IMR-90 (cell line): ENCODE measurements around the gene NAA38. TPM values are rescaled to one million over a fixed set of nuclear protein-coding genes. Genes with fewer than 3 reads are reported as not detected.

ENCODE experiments used
- ATAC-seq: fragments of 200-7000 bp; cut with Tn5 transposase; 2 replicates; pipeline ENCODE4 v1.9.1; 2020; ENCODE audit warnings: low read depth, mild to moderate bottlenecking, moderate library complexity
- BruUV-seq: library from RNA; stranded (reverse); fragments of 400-500 nt; replicated peaks from 2 replicates; lab custom pipeline; 2021; lab: Mats Ljungman, UMichigan
- CTCF ChIA-PET: fragments of 300-600 bp; formaldehyde crosslinking; extraction: SDS; loops from one replicate; lab custom pipeline; 2021; ENCODE audit warnings: antibody characterized with exemption; lab: Yijun Ruan, JAX
- POLR2A ChIA-PET: fragments of 300-600 bp; sonication (Branson Sonifier 250); formaldehyde crosslinking; loops from one replicate; lab custom pipeline; 2022; ENCODE audit warnings: antibody characterized with exemption; ENCODE audit not compliant: unreplicated experiment; lab: Charles Lee
- DNase-seq: peaks from one replicate; pipeline ENCODE4 v3.0.0; 2013
- H2AFZ ChIP-seq: replicated peaks from 2 replicates; pipeline ENCODE3; 2013; ENCODE audit warnings: low read length, mild to moderate bottlenecking; ENCODE audit not compliant: poor library complexity
- H2AK5ac ChIP-seq: 2 replicates; pipeline ENCODE4 v1.6.1; 2013; ENCODE audit warnings: low read depth, low read length, inconsistent platforms
- H2AK9ac ChIP-seq: replicated peaks from 2 replicates; pipeline ENCODE3; 2013; ENCODE audit warnings: mild to moderate bottlenecking, low read depth, low read length, moderate library complexity; ENCODE audit not compliant: poor library complexity
- H2BK120ac ChIP-seq: 2 replicates; pipeline ENCODE4 v1.6.1; 2013; ENCODE audit warnings: low read depth, low read length, inconsistent platforms
- H2BK15ac ChIP-seq: 3 replicates; pipeline ENCODE4 v1.6.1; 2013; ENCODE audit warnings: low read depth, low read length, inconsistent platforms
- H2BK20ac ChIP-seq: 2 replicates; pipeline ENCODE4 v1.6.1; 2013; ENCODE audit warnings: low read depth, mild to moderate bottlenecking, inconsistent platforms, low read length, moderate library complexity
- H2BK5ac ChIP-seq: 2 replicates; pipeline ENCODE4 v1.6.1; 2013; ENCODE audit warnings: mild to moderate bottlenecking, low read depth, low read length, inconsistent platforms; ENCODE audit not compliant: poor library complexity, severe bottlenecking
- H3K14ac ChIP-seq: replicated peaks from 2 replicates; pipeline ENCODE4 v1.6.1; 2013; ENCODE audit warnings: low read depth, low read length, inconsistent platforms
- H3K18ac ChIP-seq: 2 replicates; pipeline ENCODE4 v1.6.1; 2013; ENCODE audit warnings: low read depth, low read length, control low read depth
- H3K23ac ChIP-seq: 2 replicates; pipeline ENCODE4 v1.6.1; 2013; ENCODE audit warnings: low read depth, low read length, inconsistent platforms
- H3K27ac ChIP-seq: 2 replicates; pipeline ENCODE4 v1.5.1; 2013; ENCODE audit warnings: mild to moderate bottlenecking, control low read depth, low read length; ENCODE audit not compliant: insufficient read depth
- H3K27me3 ChIP-seq: 2 replicates; pipeline ENCODE4 v1.6.1; 2013; ENCODE audit warnings: low read length; ENCODE audit not compliant: control insufficient read depth, insufficient read depth
- H3K36me3 ChIP-seq: 2 replicates; pipeline ENCODE4 v1.6.1; 2013; ENCODE audit warnings: low read length, mixed read lengths; ENCODE audit not compliant: control insufficient read depth, insufficient read depth
- H3K4ac ChIP-seq: 2 replicates; pipeline ENCODE4 v1.6.1; 2013; ENCODE audit warnings: low read depth, low read length, inconsistent platforms
- H3K4me1 ChIP-seq: 2 replicates; pipeline ENCODE4 v1.6.1; 2013; ENCODE audit warnings: low read length, mixed read lengths; ENCODE audit not compliant: control insufficient read depth, insufficient read depth
- H3K4me2 ChIP-seq: 2 replicates; pipeline ENCODE4 v1.6.1; 2013; ENCODE audit warnings: low read depth, mild to moderate bottlenecking, control low read depth, low read length, moderate library complexity
- H3K4me3 ChIP-seq: 2 replicates; pipeline ENCODE4 v1.5.1; 2013; ENCODE audit warnings: low read depth, mild to moderate bottlenecking, control low read depth, low read length, moderate library complexity; ENCODE audit not compliant: insufficient read depth
- H3K56ac ChIP-seq: 2 replicates; pipeline ENCODE4 v1.6.1; 2013; ENCODE audit warnings: low read length, inconsistent platforms; ENCODE audit not compliant: insufficient read depth; ENCODE audit errors: extremely low read depth
- H3K79me1 ChIP-seq, 2 experiments: 2 replicates each; pipeline ENCODE4 v1.6.1; 2013; ENCODE audit warnings: low read length in 2 of 2, inconsistent platforms in 1 of 2, low read depth in 1 of 2
- H3K9ac ChIP-seq: 2 replicates; pipeline ENCODE4 v1.6.1; 2013; ENCODE audit warnings: low read depth, low read length, control low read depth
- H3K9me1 ChIP-seq: 2 replicates; pipeline ENCODE4 v1.6.1; 2013; ENCODE audit warnings: low read length, inconsistent platforms; ENCODE audit not compliant: insufficient read depth
- H3K9me3 ChIP-seq: 2 replicates; pipeline ENCODE4 v1.6.1; 2013; ENCODE audit warnings: low read length; ENCODE audit not compliant: control insufficient read depth, insufficient read depth
- H4K20me1 ChIP-seq: 2 replicates; pipeline ENCODE4 v1.6.1; 2013; ENCODE audit warnings: low read length, inconsistent platforms; ENCODE audit not compliant: insufficient read depth
- H4K5ac ChIP-seq: 2 replicates; pipeline ENCODE4 v1.6.1; 2013; ENCODE audit warnings: mild to moderate bottlenecking, low read depth, low read length, control low read depth
- H4K8ac ChIP-seq, 2 experiments: 2 replicates each; pipeline ENCODE4 v1.6.1; 2013; ENCODE audit warnings: low read depth in 2 of 2, low read length in 2 of 2, control low read depth in 1 of 2, inconsistent platforms in 1 of 2
- H4K91ac ChIP-seq: 2 replicates; pipeline ENCODE4 v1.6.1; 2013; ENCODE audit warnings: low read depth, low read length, inconsistent platforms; ENCODE audit not compliant: insufficient read depth
- CEBPB ChIP-seq: IDR thresholded peaks from 2 replicates; pipeline ENCODE4 v1.6.1; 2012; ENCODE audit warnings: low read depth, low read length, improper control_type of control experiment
- CHD1 ChIP-seq: IDR thresholded peaks from 2 replicates; pipeline ENCODE4 v1.6.1; 2012; ENCODE audit warnings: low read depth, low read length, improper control_type of control experiment
- CTCF ChIP-seq: conservative IDR thresholded peaks from 2 replicates; pipeline ENCODE4 v1.5.1; 2012; ENCODE audit warnings: mild to moderate bottlenecking, low read depth, low read length, improper control_type of control experiment
- ELK1 ChIP-seq: fragments of 150-350 bp; IDR thresholded peaks from 2 replicates; pipeline ENCODE4 v1.6.1; 2016; ENCODE audit warnings: low read depth, mild to moderate bottlenecking, low read length, moderate library complexity, borderline replicate concordance
- FOS ChIP-seq: fragments of 150-350 bp; IDR thresholded peaks from 2 replicates; pipeline ENCODE4 v1.6.1; 2016; ENCODE audit warnings: low read depth, low read length
- MAFK ChIP-seq: IDR thresholded peaks from 2 replicates; pipeline ENCODE4 v1.6.1; 2012; ENCODE audit warnings: low read depth, low read length, improper control_type of control experiment
- MAZ ChIP-seq: IDR thresholded peaks from 2 replicates; pipeline ENCODE4 v1.6.1; 2012; ENCODE audit warnings: low read depth, mild to moderate bottlenecking, low read length, improper control_type of control experiment, moderate library complexity, borderline replicate concordance
- NFE2L2 ChIP-seq: fragments of 150-350 bp; IDR thresholded peaks from 2 replicates; pipeline ENCODE4 v1.6.1; 2016; ENCODE audit warnings: low read depth, mild to moderate bottlenecking, low read length
- POLR2A ChIP-seq: IDR thresholded peaks from 2 replicates; pipeline ENCODE4 v1.6.1; 2012; ENCODE audit warnings: mild to moderate bottlenecking, low read depth, low read length
- RAD21 ChIP-seq: IDR thresholded peaks from 2 replicates; pipeline ENCODE4 v1.6.1; 2012; ENCODE audit warnings: low read length, improper control_type of control experiment
- RCOR1 ChIP-seq: IDR thresholded peaks from 2 replicates; pipeline ENCODE4 v1.6.1; 2012; ENCODE audit warnings: mild to moderate bottlenecking, low read length, improper control_type of control experiment; ENCODE audit not compliant: insufficient replicate concordance
- RFX5 ChIP-seq: IDR thresholded peaks from 2 replicates; pipeline ENCODE4 v1.8.0; 2012; ENCODE audit warnings: low read depth, mild to moderate bottlenecking, low read length, moderate library complexity
- USF2 ChIP-seq: fragments of 150-350 bp; IDR thresholded peaks from 2 replicates; pipeline ENCODE4 v1.6.1; 2017; ENCODE audit warnings: mild to moderate bottlenecking, antibody characterized with exemption, low read length, low read depth
- whole genome bisulfite sequencing, 2 experiments: methylation state at CpG; one replicate each; pipeline versions ENCODE4 v1.1.5 to v1.1.7; 2013; ENCODE audit warnings: missing lambda C conversion rate in 2 of 2; ENCODE audit not compliant: insufficient read length in 1 of 2; ENCODE audit errors: extremely low coverage in 2 of 2; 5-methylcytosine and 5-hydroxymethylcytosine counted together
- dilution Hi-C: fragments of 300-500 bp; cut with HindIII; formaldehyde crosslinking; loops from one replicate; pipeline ENCODE4 v1.14.3; 2018; ENCODE audit warnings: low sequenced_read_pairs; ENCODE audit not compliant: unreplicated experiment
- in situ Hi-C: fragments of 300-500 bp; cut with MboI; formaldehyde crosslinking; loops from 3 replicates; pipeline ENCODE4 v1.14.3; 2019; ENCODE audit warnings: low sequenced_read_pairs, inconsistent platforms, mixed read lengths
- intact Hi-C: fragments of 100-400 bp; cut with micrococcal nuclease; formaldehyde crosslinking; loops from 2 replicates; pipeline ENCODE4 v1.10.0; 2022
- polyA plus RNA-seq, 3 experiments: library from polyadenylated mRNA; depleted of rRNA; stranded (reverse); fragments of >200 nt; gene quantifications; 2 replicates each; pipeline ENCODE4 v1.2.3, GENCODE V29; 2012; ENCODE audit warnings: low replicate concordance in 1 of 3
- total RNA-seq: library from RNA; depleted of rRNA; stranded (reverse); fragments of >200 nt; gene quantifications from 2 replicates; pipeline ENCODE4 v1.2.3, GENCODE V29; 2012

NAA38 gene
- total and polyA plus RNA-seq, 2 of the 4 experiments (the other 2 are of a cell fraction): 40.7 to 76.8 TPM

- 0% methylated on average over 21 of the region's 71 CpGs; no CpG with 5 or more reads in 1 of the 2 experiments for WGBS, 2 experiments
- H3K27ac ChIP-seq: peak overlapping the region; percentile 72
- peak overlapping the region; percentile 64 for H3K14ac ChIP-seq
- peak overlapping the region; percentile 97 for H2BK5ac ChIP-seq
- POLR2A ChIA-PET: no interaction called here
- CTCF ChIA-PET: interaction anchor here (0.7 to 0.8 kb wide), 2 partner anchors 9 to 13 kb away, joined by 3 to 4 read pairs; partner anchors contain the start of gene NAA38
- H3K9me1 ChIP-seq: no peaks in the 10 kb centered on the region; the same call in 1 of the 2 replicates
- H3K4ac ChIP-seq: peak overlapping the region; percentile 89
- no peaks in the 10 kb centered on the region for H3K9me3 ChIP-seq
- peak overlapping the region; percentile 9; the same call in 1 of the 2 replicates for H2BK20ac ChIP-seq
- intact Hi-C loops: loop anchor here (1.0 to 5.0 kb wide), 3 partner anchors 8 to 272 kb away; no protein-coding TSS in a partner anchor
- in situ Hi-C loops: no loop called here
- H4K5ac ChIP-seq: no peak overlapping the region
- H3K9ac ChIP-seq: peak overlapping the region; percentile 67
- DNase-seq (peak; percentile 94), ATAC-seq (peak; percentile 70)
- peak overlapping the region; percentile 79 for H3K4me2 ChIP-seq
- dilution Hi-C loops: no loop called here
- peaks cover 13% of the 10 kb centered on the region for H3K4me1 ChIP-seq
- H3K79me1 ChIP-seq: peaks cover 14 to 60% of the 10 kb centered on the region in 2 experiments
- peak overlapping the region; percentile 70 for H3K56ac ChIP-seq
- no TSS peak for BruUV-seq
- peaks cover 38% of the 10 kb centered on the region for H3K36me3 ChIP-seq
- peak overlapping the region; percentile 81 for H2AFZ ChIP-seq
- peak overlapping the region; percentile 54 to 77; a peak in 3 of 4 replicates for H4K8ac ChIP-seq
- peak overlapping the region; percentile 42; the same call in 1 of the 2 replicates for H4K91ac ChIP-seq
- H3K4me3 ChIP-seq: peak overlapping the region; percentile 71
- H2BK120ac ChIP-seq: peak overlapping the region; percentile 68; the same call in 1 of the 2 replicates
- H3K27me3 ChIP-seq: no peaks in the 10 kb centered on the region
- peak overlapping the region; percentile 84 for H2AK5ac ChIP-seq
- peak overlapping the region; percentile 58; the same call in 1 of the 2 replicates for H3K23ac ChIP-seq
- peak overlapping the region; percentile 48 for H2AK9ac ChIP-seq
- peaks cover 68% of the 10 kb centered on the region for H4K20me1 ChIP-seq
- peak overlapping the region; percentile 44; the same call in 1 of the 3 replicates for H2BK15ac ChIP-seq
- H3K18ac ChIP-seq: no peak overlapping the region
- no peak for TF ChIP-seq RAD21
- no peak; the same call in 1 of the 2 replicates for TF ChIP-seq FOS
- TF ChIP-seq CTCF: no peak
- no peak for TF ChIP-seq NFE2L2
- TF ChIP-seq USF2: peak; percentile 14; the same call in 1 of the 2 replicates
- TF ChIP-seq POLR2A: peak; percentile 92
- TF ChIP-seq CEBPB: no peak
- no peak for TF ChIP-seq MAFK
- TF ChIP-seq RFX5: peak; percentile 79
- peak; percentile 60 for TF ChIP-seq MAZ
- TF ChIP-seq CHD1: peak; percentile 82; the same call in 1 of the 2 replicates
- TF ChIP-seq ELK1: no peak
- TF ChIP-seq RCOR1: no peak
Measured at GRCh38 chr17:7844292-7845154, 12.8 kb downstream of the NAA38 start.
